K562 (cell line): ENCODE results near the gene PYDC1. TPM values are rescaled to one million over a fixed set of nuclear protein-coding genes. Genes with fewer than 3 reads are reported as not detected.

Source experiments
- ATF2 ChIP-seq: sonication (generic); formaldehyde crosslinking; IDR thresholded peaks from 2 replicates; pipeline ENCODE4 v1.8.1; 2022; ENCODE audit warnings: missing genetic modification reagents
- BRD9 ChIP-seq: fragments of 450-650 bp; IDR thresholded peaks from 2 replicates; pipeline ENCODE4 v1.6.1; 2018; ENCODE audit warnings: low read depth; ENCODE audit not compliant: partially characterized antibody
- CAMTA2 ChIP-seq: fragments of 250-450 bp; sonication (Bioruptor Pico); conservative IDR thresholded peaks from 2 replicates; pipeline ENCODE4 v1.5.1; 2022
- EZH2 ChIP-seq: IDR thresholded peaks from 2 replicates; pipeline ENCODE4 v1.6.1; 2012; ENCODE audit warnings: low read depth, mild to moderate bottlenecking, inconsistent platforms, low read length, borderline replicate concordance
- MBD1 ChIP-seq: fragments of 250-450 bp; sonication (Bioruptor Pico); IDR thresholded peaks from 2 replicates; pipeline ENCODE4 v1.8.0; 2022; ENCODE audit warnings: inconsistent platforms
- MYBL2 ChIP-seq, 2 experiments: fragments of 450-650 bp in 1 of 2; sonication (generic) in 1 of 2; formaldehyde crosslinking in 1 of 2; IDR thresholded peaks; 2 replicates each; pipeline versions ENCODE4 v1.6.1 to v1.8.1; 2017 to 2022; ENCODE audit warnings: borderline replicate concordance in 1 of 2, inconsistent platforms in 1 of 2, low read depth in 1 of 2, mild to moderate bottlenecking in 1 of 2, missing genetic modification reagents in 1 of 2, moderate library complexity in 1 of 2
- NR4A1 ChIP-seq, 2 experiments: fragments of 250-450 bp in 1 of 2; fragments of 450-650 bp in 1 of 2; sonication (Bioruptor Pico) in 1 of 2; IDR thresholded peaks; 2 replicates each; pipeline versions ENCODE4 v1.4.0 to v1.6.1; 2016 to 2020; ENCODE audit warnings: mild to moderate bottlenecking in 2 of 2, missing compliant biosample characterization in 1 of 2, missing genetic modification characterization in 1 of 2, moderate library complexity in 1 of 2
- PHB2 ChIP-seq: fragments of 450-650 bp; IDR thresholded peaks from 2 replicates; pipeline ENCODE4 v1.6.1; 2017; ENCODE audit warnings: low read depth
- RUNX1 ChIP-seq: sonication (generic); IDR thresholded peaks from 2 replicates; pipeline ENCODE4 v1.6.1; 2016; ENCODE audit warnings: antibody characterized with exemption, low read depth
- TCFL5 ChIP-seq: fragments of 250-450 bp; sonication (Bioruptor Pico); conservative IDR thresholded peaks from 2 replicates; pipeline ENCODE4 v1.6.1; 2021; ENCODE audit warnings: mild to moderate bottlenecking, moderate library complexity, matching md5 sums
- TFAM ChIP-seq: fragments of 250-450 bp; sonication (Bioruptor Pico); conservative IDR thresholded peaks from 2 replicates; pipeline ENCODE4 v1.5.0; 2021; ENCODE audit warnings: mild to moderate bottlenecking, moderate library complexity
- ZNF318 ChIP-seq, 2 experiments: fragments of 450-650 bp; IDR thresholded peaks; 2 replicates each; pipeline ENCODE4 v1.6.1; 2016; ENCODE audit warnings: mild to moderate bottlenecking in 2 of 2, borderline replicate concordance in 1 of 2, low read depth in 1 of 2, moderate library complexity in 1 of 2
- ZNF655 ChIP-seq: fragments of 250-450 bp; sonication (Bioruptor Pico); IDR thresholded peaks from 2 replicates; pipeline ENCODE4 v1.5.0; 2021
- polyA plus RNA-seq, 8 experiments: library from polyadenylated mRNA; depleted of rRNA in 4 of 8; stranded (reverse) in 5 of 8; unstranded in 3 of 8; fragments of >200 nt; fragmentation: Nextera tagmentation in 2 of 8; fragmentation: Illumina TruSeq in 1 of 8; extraction: Ambion mirVana in 2 of 8; extraction: Trizol in 1 of 8; gene quantifications; 2 replicates each; pipeline versions ENCODE4 v1.2.1 to v1.2.3, GENCODE V29; 2011 to 2014; ENCODE audit warnings: inconsistent platforms in 1 of 8, missing spikeins in 1 of 8
- total RNA-seq, 7 experiments: library from RNA; depleted of rRNA in 6 of 7; stranded (reverse); fragments of >200 nt in 6 of 7; fragmentation: Illumina TruSeq in 2 of 7; extraction: Trizol in 2 of 7; gene quantifications; 2 replicates each; pipeline versions ENCODE4 v1.2.1 to v1.2.3, GENCODE V29; 2011 to 2021; ENCODE audit warnings: low replicate concordance in 1 of 7

Gene PYDC1
- total and polyA plus RNA-seq, 9 of the 15 experiments (the other 6 are each of a cell fraction or from before 2014, with no cell fraction given): not detected

GRCh38 chr16:31253642-31254045 is 36.7 kb upstream of the PYDC1 start (continued):
- TF ChIP-seq ZNF318 (IDR thresholded peaks at IDR 0.05; ENCODE audit: borderline replicate concordance in 1 of 2, low read depth in 1 of 2): no peak; a peak in 1 of 4 replicates
- no peak for TF ChIP-seq ATF2 (CRISPR knock-in tag)
- no peak for TF ChIP-seq EZH2
- no peak for TF ChIP-seq MBD1 (CRISPR knock-in tag)
- TF ChIP-seq RUNX1: no peak
- TF ChIP-seq NR4A1 (CRISPR knock-in tag; IDR thresholded peaks at IDR 0.05): no peak
- no peak for TF ChIP-seq NR4A1 (tag; IDR thresholded peaks at IDR 0.05)
- TF ChIP-seq TFAM (CRISPR knock-in tag): no peak
- TF ChIP-seq TCFL5 (CRISPR knock-in tag): no peak
- TF ChIP-seq PHB2: no peak; the same call in 1 of the 2 replicates
- no peak for TF ChIP-seq BRD9
- no peak for TF ChIP-seq MYBL2 (IDR thresholded peaks at IDR 0.05; ENCODE audit: low read depth)
- TF ChIP-seq MYBL2 (CRISPR knock-in tag; IDR thresholded peaks at IDR 0.05; ENCODE audit: borderline replicate concordance): no peak
- TF ChIP-seq ZNF655 (CRISPR knock-in tag): no peak
- TF ChIP-seq CAMTA2 (CRISPR knock-in tag): no peak
